UCSD-AML1 (cell line): ENCODE measurements around the gene ZNF668.

Source experiments
- DNase-seq: peaks from one replicate; lab custom pipeline; 2025; ENCODE audit not compliant: unreplicated experiment; lab: John Stamatoyannopoulos, UW

The ZNF668 gene

DNA sequence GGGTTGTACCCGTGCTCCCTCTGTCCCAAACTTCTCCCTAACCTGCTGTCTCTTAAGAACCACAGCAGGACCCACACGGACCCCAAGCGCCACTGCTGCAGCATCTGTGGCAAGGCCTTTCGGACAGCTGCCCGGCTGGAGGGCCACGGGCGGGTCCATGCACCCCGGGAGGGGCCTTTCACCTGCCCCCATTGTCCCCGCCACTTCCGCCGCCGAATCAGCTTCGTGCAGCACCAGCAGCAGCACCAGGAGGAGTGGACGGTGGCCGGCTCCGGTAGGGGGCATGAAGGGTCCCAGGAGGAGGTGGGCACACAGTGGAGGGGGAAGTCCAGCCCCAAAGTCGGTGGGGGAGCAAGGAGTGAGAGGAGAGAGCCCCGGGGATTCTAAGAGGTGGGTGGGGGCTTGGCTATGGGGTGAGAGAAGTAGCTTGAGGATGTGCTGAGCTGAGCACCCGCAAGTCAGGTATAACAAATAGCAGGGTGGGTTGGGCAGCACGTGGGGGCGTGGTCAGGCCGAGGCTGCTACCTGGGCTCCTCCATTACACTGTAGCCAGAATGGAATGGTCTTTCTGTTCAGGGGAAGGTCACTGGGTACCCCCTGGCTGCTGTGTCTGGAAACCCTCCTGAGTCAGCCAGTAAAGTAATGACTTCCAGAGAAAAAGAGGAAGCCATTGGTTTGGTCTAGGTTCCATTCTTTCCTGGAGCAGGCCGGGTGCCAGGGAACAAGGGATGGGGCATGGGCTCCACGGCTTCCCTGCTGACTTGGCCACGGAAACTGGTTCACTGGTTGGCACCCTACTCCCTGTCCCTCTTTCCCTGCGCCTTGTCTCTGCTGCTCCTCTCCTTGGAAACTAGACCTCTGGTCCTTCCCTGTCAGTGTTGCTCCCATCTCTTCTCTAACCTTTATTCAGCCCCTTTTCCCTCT is 7.7 kb upstream of the ZNF668 start:
- no peak for DNase-seq

DNA sequence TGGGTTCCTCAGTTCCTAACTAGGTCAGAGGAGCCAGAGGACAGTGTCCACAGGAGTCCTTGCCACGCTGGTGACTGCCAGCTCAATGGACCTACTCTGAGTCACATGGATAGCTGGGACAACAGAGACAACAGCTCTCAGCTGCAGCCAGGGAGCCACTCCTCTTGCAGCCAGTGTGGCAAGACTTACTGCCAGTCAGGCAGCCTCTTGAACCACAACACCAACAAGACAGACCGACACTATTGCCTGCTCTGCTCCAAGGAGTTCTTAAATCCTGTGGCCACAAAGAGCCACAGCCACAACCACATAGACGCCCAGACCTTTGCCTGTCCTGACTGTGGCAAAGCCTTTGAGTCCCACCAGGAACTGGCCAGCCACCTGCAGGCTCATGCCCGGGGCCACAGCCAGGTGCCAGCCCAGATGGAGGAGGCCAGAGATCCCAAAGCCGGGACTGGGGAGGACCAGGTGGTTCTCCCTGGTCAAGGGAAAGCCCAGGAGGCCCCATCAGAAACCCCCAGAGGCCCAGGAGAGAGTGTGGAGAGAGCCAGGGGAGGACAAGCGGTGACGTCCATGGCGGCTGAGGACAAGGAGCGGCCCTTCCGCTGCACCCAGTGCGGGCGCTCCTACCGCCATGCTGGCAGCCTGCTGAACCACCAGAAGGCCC is 6.8 kb upstream of the ZNF668 start:
- no peak for DNase-seq

GRCh38 chr16:31080035-31080629 is 6.1 kb upstream of the ZNF668 start:
- DNase-seq = no peak

DNA sequence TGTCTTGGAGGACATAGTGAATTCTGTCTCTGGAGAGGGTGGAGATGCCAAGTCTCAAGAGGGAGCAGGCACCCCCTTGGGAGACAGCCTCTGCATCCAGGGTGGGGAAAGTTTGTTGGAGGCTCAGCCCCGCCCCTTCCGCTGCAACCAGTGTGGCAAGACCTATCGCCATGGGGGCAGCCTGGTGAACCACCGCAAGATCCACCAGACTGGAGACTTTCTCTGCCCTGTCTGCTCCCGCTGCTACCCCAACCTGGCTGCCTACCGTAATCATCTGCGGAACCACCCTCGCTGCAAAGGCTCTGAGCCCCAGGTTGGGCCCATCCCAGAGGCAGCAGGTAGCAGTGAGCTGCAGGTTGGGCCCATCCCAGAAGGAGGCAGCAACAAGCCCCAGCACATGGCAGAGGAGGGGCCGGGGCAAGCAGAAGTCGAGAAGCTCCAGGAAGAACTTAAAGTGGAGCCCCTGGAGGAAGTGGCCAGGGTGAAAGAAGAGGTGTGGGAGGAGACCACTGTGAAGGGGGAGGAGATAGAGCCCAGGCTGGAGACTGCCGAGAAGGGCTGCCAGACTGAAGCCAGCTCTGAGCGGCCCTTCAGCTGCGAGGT is 5.4 kb upstream of the ZNF668 start:
- DNase-seq = peak; percentile 28

DNA sequence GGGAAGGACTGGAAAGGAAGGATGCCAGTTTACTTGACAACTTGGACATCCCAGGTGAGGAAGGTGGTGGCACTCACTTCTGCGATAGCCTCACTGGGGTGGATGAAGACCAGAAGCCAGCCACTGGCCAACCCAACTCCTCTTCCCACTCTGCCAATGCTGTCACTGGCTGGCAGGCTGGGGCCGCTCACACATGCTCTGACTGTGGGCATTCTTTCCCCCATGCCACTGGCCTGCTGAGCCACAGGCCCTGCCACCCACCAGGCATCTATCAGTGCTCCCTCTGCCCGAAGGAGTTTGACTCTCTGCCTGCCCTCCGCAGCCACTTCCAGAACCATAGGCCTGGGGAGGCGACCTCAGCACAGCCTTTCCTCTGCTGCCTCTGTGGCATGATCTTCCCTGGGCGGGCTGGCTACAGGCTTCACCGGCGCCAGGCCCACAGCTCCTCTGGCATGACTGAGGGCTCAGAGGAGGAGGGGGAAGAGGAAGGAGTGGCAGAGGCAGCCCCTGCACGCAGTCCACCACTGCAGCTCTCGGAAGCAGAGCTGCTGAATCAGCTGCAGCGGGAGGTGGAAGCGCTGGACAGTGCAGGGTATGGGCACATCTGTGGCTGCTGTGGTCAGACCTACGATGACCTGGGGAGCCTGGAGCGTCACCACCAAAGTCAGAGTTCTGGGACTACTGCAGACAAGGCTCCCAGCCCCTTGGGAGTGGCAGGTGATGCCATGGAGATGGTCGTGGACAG is 4.7 kb upstream of the ZNF668 start:
- DNase-seq = no peak

- DNase-seq = no peak
These were observed 3.8 kb upstream of the ZNF668 start for GRCh38 chr16:31077592-31078396.

DNA sequence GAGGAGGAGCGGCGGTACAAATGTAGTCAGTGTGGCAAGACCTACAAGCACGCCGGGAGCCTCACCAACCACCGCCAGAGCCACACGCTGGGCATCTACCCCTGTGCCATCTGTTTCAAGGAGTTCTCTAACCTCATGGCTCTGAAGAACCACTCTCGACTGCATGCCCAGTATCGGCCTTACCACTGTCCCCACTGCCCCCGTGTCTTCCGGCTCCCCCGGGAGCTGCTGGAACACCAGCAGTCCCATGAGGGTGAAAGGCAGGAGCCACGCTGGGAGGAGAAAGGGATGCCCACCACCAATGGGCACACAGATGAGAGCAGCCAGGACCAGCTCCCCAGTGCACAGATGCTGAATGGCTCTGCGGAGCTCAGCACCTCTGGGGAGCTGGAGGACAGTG is 3.0 kb upstream of the ZNF668 start:
- DNase-seq = no peak

DNA sequence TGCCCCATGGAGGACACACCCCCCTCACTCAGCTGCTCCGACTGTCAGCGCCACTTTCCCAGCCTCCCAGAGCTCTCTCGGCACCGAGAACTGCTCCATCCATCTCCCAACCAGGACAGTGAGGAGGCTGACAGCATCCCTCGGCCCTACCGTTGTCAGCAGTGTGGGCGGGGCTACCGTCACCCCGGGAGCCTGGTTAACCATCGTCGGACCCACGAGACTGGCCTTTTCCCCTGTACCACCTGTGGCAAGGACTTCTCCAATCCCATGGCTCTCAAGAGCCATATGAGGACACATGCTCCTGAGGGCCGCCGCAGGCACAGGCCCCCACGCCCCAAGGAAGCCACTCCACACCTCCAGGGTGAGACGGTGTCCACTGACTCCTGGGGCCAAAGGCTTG is 2.3 kb upstream of the ZNF668 start:
- DNase-seq = no peak

DNA sequence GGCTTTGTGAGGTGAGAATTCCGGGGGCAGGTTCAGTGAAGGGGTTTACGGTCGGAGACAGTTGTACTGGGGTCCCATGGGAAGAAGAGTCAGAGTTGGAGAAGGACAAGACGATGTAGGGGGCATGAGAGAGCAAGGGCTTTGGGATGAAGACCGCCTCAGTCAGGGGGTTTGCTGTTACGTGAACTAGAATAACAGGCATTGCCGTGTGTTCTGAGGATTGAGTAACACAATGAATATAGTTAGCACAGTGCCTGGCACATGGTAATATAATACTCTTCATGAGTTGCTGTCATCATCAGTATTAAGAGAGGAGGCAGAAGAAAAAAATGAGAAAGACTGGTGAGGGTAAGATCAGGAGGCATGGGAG is 759 bp upstream of the ZNF668 start:
- no peak for DNase-seq

DNA sequence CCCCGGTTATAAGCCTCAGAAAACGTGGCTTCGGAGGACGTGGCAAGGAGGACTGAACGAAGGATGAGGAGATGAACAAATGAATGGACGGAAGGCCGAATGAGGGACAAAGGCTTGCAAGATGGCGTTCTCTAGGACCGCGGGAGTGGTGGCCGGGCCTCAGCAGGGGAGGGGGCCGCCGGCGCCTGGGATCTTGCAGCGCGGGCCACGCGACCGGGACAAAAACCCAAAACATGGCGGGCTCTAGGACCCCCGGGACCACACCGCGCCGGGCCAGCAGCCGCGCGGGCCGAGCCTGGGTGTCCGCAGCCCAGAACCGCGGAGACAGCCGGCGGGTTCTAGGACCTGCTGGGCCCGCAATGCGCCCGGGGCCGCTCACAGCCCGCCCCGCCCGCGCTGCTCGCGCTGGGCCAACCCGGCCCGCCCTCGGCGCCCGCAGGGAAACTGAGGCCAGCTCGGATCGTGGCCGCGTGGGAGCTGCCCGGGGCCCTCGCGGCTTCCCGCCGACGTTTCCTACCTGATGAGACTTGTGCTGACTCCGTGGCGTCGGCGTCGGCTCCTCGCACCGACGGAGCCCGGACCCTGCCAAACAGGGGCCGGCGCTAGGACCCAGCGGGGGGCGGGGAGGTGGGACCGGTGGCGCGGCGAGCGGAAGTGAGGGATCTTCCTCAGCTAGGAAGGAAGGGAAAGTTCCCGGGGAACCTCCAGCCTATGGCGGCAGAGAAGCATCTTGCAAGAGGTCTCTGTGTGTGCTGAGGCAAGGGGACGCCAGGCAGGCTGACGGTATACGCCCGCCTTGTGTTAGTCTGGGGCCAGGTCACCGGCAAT is 684 bp downstream of the ZNF668 start:
- DNase-seq = peak; percentile 92

GRCh38 chr16:31072540-31073141 is 1.4 kb downstream of the ZNF668 start:
- DNase-seq = peak; percentile 58

DNA sequence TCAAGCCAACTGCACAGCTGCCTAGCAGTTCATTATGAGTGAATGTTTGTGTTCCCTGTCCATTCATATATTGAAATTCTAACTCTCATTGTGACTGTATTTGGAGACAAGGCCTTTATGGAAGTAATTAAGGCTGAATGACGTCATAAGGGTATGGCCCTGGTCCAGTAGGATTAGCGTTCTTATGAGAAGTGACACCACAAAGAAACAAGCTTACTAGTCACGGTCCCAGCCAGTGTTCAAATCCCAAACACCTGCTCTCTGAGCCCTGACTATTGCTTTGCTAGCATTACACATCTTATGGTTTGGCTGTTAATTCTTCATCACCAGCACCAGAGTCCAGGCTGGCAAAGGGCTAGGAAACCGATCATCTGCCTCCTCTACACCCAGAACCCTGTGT is 2.2 kb downstream of the ZNF668 start:
- DNase-seq = no peak

- no peak for DNase-seq
These were observed 6.7 kb downstream of the ZNF668 start for GRCh38 chr16:31067342-31067741.

DNA sequence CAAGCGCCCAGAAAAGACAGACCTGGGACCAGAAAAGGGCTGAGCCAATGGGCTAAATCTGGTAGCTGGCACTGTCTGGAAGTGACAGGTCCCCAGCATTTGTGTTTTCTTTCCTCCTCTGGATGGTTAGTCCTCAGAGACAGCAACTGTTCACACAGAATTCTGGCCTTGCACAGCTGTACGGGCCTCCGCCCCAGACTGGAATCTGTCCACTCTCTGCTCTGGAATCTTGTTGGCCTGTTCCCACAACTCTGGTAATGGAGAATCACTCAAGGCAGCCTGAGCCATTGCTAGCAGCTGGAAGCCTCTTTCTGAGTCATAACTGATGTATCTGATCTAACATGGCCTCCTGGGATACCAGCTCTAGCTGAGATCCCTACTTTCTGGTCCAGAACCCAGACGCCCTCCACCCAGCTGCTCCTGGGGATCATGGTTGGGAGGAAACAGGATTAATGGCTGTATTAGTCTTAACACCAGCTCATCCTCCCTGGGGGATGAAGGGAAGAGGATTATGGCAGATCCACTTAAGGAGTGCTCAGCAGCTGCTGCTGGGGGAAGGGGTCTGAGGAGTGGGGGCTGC is 9.1 kb downstream of the ZNF668 start:
- no peak for DNase-seq

DNA sequence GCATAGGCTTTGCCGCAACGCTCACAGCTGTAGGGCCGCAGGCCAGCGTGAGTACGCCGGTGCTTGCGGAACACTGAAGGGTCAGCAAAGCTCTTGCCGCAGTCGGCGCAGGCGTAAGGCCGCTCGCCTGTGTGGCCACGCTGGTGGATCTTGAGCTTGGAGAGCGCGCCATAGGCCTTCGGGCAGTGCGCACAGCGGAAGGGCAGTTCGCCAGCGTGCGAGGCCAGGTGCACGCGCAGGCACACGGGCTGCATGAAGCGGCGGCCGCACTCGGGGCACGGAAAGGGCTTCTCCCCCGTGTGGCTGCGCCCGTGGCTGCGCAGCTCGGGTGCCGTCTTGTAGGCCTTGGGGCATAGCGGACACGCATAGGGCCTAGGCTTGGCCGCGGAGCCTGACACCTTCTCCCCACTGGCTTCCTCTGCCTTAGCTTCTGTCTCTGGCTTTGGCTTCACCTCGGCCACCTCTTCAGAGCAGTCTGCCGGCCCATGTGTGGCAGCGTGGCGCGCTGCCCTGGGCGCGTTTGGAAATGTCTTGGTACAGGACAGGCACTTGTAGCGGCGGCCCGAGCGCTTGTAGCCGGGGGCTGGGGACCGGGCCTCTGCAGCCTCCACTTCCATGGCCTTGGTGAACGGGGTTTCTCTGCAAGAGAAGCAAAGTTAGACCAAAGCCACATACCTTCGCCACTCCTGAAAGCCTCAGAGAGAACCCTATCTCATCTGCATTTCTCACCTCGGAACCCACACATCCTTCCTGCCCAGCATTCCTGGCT is 10.0 kb downstream of the ZNF668 start:
- peak; percentile 57 for DNase-seq

DNA sequence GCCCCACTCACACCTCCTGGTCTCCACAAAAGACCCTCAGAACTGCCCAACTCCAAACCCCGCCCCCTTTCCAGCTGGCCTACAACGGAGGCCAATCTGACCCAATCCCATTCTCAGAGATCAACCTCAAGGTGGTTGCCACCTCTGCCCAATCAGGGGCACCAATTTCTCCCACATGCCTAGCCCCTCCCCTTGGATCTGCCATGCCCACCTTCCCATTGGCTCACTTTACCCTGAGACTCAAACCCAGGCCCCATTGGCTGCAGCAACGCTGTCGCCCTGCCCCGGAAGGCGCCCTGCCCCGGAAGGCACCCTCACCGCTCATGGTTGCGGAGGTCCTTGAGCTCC is 10.6 kb downstream of the ZNF668 start:
- DNase-seq = no peak

GRCh38 chr16:31061813-31062440 is 12.1 kb downstream of the ZNF668 start:
- DNase-seq = no peak
